HEK293 (cell line): ENCODE data around the gene PABPN1L.

Source experiments
- CTCF ChIA-PET: fragments of 350-600 bp; formaldehyde crosslinking; extraction: SDS; loops from one replicate; lab custom pipeline; 2021; ENCODE audit warnings: antibody characterized with exemption; lab: Yijun Ruan, JAX
- POLR2A ChIA-PET: fragments of 300-600 bp; formaldehyde crosslinking; extraction: SDS; loops from one replicate; lab custom pipeline; 2020; ENCODE audit warnings: antibody characterized with exemption, inconsistent platforms; lab: Yijun Ruan, JAX
- H3K27ac ChIP-seq: fragments of 200-500 bp; sonication (Bioruptor generic); 2 replicates; pipeline ENCODE4 v1.5.1; 2014; ENCODE audit warnings: low read depth, low read length, control low read depth, inconsistent platforms; ENCODE audit errors: extremely low read depth
- H3K36me3 ChIP-seq, 2 experiments: fragments of 200-500 bp in 1 of 2; sonication (Bioruptor generic) in 1 of 2; 1 replicate in 1 of 2; 2 replicates in 1 of 2; pipeline ENCODE4 v1.5.1; 2014 to 2017; ENCODE audit warnings: inconsistent platforms in 2 of 2, low read length in 2 of 2; ENCODE audit not compliant: control insufficient read depth in 2 of 2, insufficient read depth in 1 of 2
- H3K4me1 ChIP-seq: fragments of 200-500 bp; sonication (Bioruptor generic); 2 replicates; pipeline ENCODE4 v1.5.1; 2014; ENCODE audit warnings: mild to moderate bottlenecking, low read length, inconsistent platforms; ENCODE audit not compliant: control insufficient read depth, insufficient read depth
- H3K4me3 ChIP-seq: 2 replicates; pipeline ENCODE4 v1.5.1; 2011; ENCODE audit warnings: low read depth, mild to moderate bottlenecking, control low read depth, low read length, moderate library complexity
- H3K9me3 ChIP-seq: fragments of 200-500 bp; sonication (Bioruptor generic); 2 replicates; pipeline ENCODE4 v1.5.1; 2014; ENCODE audit warnings: low read depth, low read length, inconsistent platforms; ENCODE audit not compliant: control insufficient read depth, insufficient read depth
- CTCF ChIP-seq: fragments of 450-650 bp; formaldehyde crosslinking; IDR thresholded peaks from 2 replicates; pipeline ENCODE4 v1.5.1; 2016; ENCODE audit warnings: missing biosample characterization, missing genetic modification characterization
- HIC1 ChIP-seq: fragments of 450-650 bp; formaldehyde crosslinking; IDR thresholded peaks from 2 replicates; pipeline ENCODE4 v1.5.1; 2016; ENCODE audit warnings: missing biosample characterization, missing genetic modification characterization
- IKZF3 ChIP-seq: fragments of 450-650 bp; IDR thresholded peaks from 2 replicates; pipeline ENCODE4 v1.5.0; 2018; ENCODE audit warnings: missing biosample characterization, mild to moderate bottlenecking, missing genetic modification characterization, moderate library complexity
- KLF17 ChIP-seq: fragments of 450-650 bp; formaldehyde crosslinking; IDR thresholded peaks from 2 replicates; pipeline ENCODE4 v1.5.1; 2016; ENCODE audit warnings: missing biosample characterization, missing genetic modification characterization
- KLF8 ChIP-seq: fragments of 450-650 bp; formaldehyde crosslinking; IDR thresholded peaks from 2 replicates; pipeline ENCODE4 v1.5.1; 2016; ENCODE audit warnings: missing biosample characterization, missing genetic modification characterization
- SCRT1 ChIP-seq: fragments of 450-650 bp; formaldehyde crosslinking; IDR thresholded peaks from 2 replicates; pipeline ENCODE4 v1.5.1; 2016; ENCODE audit warnings: missing biosample characterization, missing genetic modification characterization, borderline replicate concordance
- ZBTB11 ChIP-seq: fragments of 450-650 bp; formaldehyde crosslinking; conservative IDR thresholded peaks from 2 replicates; pipeline ENCODE4 v1.5.1; 2016; ENCODE audit warnings: low read depth, missing biosample characterization, missing genetic modification characterization
- ZFP69B ChIP-seq: fragments of 450-650 bp; formaldehyde crosslinking; IDR thresholded peaks from 2 replicates; pipeline ENCODE4 v1.5.1; 2016; ENCODE audit warnings: missing biosample characterization, missing genetic modification characterization
- ZNF114 ChIP-seq: fragments of 450-650 bp; formaldehyde crosslinking; IDR thresholded peaks from 2 replicates; pipeline ENCODE4 v1.5.0; 2017; ENCODE audit warnings: missing biosample characterization, missing genetic modification characterization
- ZNF140 ChIP-seq: fragments of 450-650 bp; formaldehyde crosslinking; IDR thresholded peaks from 2 replicates; pipeline ENCODE4 v1.5.1; 2016; ENCODE audit warnings: missing biosample characterization, missing genetic modification characterization
- ZNF292 ChIP-seq: fragments of 450-650 bp; formaldehyde crosslinking; IDR thresholded peaks from 2 replicates; pipeline ENCODE4 v1.5.1; 2016; ENCODE audit warnings: low read depth, missing biosample characterization, missing genetic modification characterization, borderline replicate concordance
- ZNF324 ChIP-seq: fragments of 450-650 bp; formaldehyde crosslinking; IDR thresholded peaks from 2 replicates; pipeline ENCODE4 v1.5.1; 2016; ENCODE audit warnings: missing biosample characterization, missing genetic modification characterization
- ZNF350 ChIP-seq: fragments of 450-650 bp; formaldehyde crosslinking; IDR thresholded peaks from 2 replicates; pipeline ENCODE4 v1.5.0; 2017; ENCODE audit warnings: missing biosample characterization, mild to moderate bottlenecking, missing genetic modification characterization
- ZNF488 ChIP-seq: fragments of 450-650 bp; formaldehyde crosslinking; IDR thresholded peaks from 2 replicates; pipeline ENCODE4 v1.5.1; 2016; ENCODE audit warnings: missing biosample characterization, missing genetic modification characterization
- ZNF660 ChIP-seq: fragments of 450-650 bp; IDR thresholded peaks from 2 replicates; pipeline ENCODE4 v1.5.1; 2018; ENCODE audit warnings: missing biosample characterization, mild to moderate bottlenecking, missing genetic modification characterization
- ZNF664 ChIP-seq: fragments of 450-650 bp; formaldehyde crosslinking; IDR thresholded peaks from 2 replicates; pipeline ENCODE4 v1.5.1; 2016; ENCODE audit warnings: missing biosample characterization, missing genetic modification characterization
- ZNF677 ChIP-seq: fragments of 450-650 bp; IDR thresholded peaks from 2 replicates; pipeline ENCODE4 v1.5.0; 2018; ENCODE audit warnings: missing biosample characterization, mild to moderate bottlenecking, missing genetic modification characterization, moderate library complexity
- ZNF768 ChIP-seq: fragments of 450-650 bp; formaldehyde crosslinking; IDR thresholded peaks from 2 replicates; pipeline ENCODE4 v1.5.1; 2018; ENCODE audit warnings: missing biosample characterization, mild to moderate bottlenecking, missing genetic modification characterization
- ZSCAN5A ChIP-seq: fragments of 450-650 bp; formaldehyde crosslinking; IDR thresholded peaks from 2 replicates; pipeline ENCODE4 v1.5.1; 2016; ENCODE audit warnings: missing biosample characterization, missing genetic modification characterization

The PABPN1L gene

GRCh38 chr16:88903267-88903666, 36.8 kb upstream of the PABPN1L start:
- CTCF ChIA-PET = no interaction called here
- H3K4me3 ChIP-seq = no peak overlapping the region

GRCh38 chr16:88902744-88903143, 36.3 kb upstream of the PABPN1L start:
- H3K27ac ChIP-seq = no peak overlapping the region
- POLR2A ChIA-PET = no interaction called here
- H3K36me3 ChIP-seq = no peaks in the 10 kb centered on the region
- no peak overlapping the region for H3K4me3 ChIP-seq
- no peaks in the 10 kb centered on the region for H3K9me3 ChIP-seq
- CTCF ChIA-PET = no interaction called here
- H3K4me1 ChIP-seq = no peaks in the 10 kb centered on the region
- TF ChIP-seq CTCF (tag by site-specific recombination) (no peak), SCRT1 (tag by site-specific recombination) (peak; percentile 56; the same call in 1 of the 2 replicates), ZSCAN5A (tag by site-specific recombination) (no peak), ZNF677 (tag by site-specific recombination) (no peak), ZNF768 (tag by site-specific recombination) (no peak), ZFP69B (tag by site-specific recombination) (no peak)

More at GRCh38 chr16:88903267-88903666, 36.8 kb upstream of the PABPN1L start:
- TF ChIP-seq ZNF350 (tag by site-specific recombination) (no peak), ZBTB11 (tag by site-specific recombination) (no peak), ZNF664 (tag by site-specific recombination) (no peak), ZNF324 (tag by site-specific recombination) (no peak), ZNF114 (tag by site-specific recombination) (no peak), ZNF488 (no peak), ZNF140 (no peak), ZNF292 (no peak), HIC1 (tag by site-specific recombination) (no peak), ZNF660 (tag by site-specific recombination) (no peak), KLF17 (tag by site-specific recombination) (no peak), KLF8 (no peak), IKZF3 (tag by site-specific recombination) (no peak)
- TF ChIP-seq, all 188 proteins: peak for 0
- H3K9me3 ChIP-seq = no peaks in the 10 kb centered on the region
- H3K36me3 ChIP-seq = no peaks in the 10 kb centered on the region
- H3K27ac ChIP-seq = no peak overlapping the region
- POLR2A ChIA-PET = no interaction called here
- no peaks in the 10 kb centered on the region for H3K4me1 ChIP-seq
